GM23248 (cell line): ENCODE results near the gene CNGA1. TPM values are rescaled to one million over a fixed set of nuclear protein-coding genes. Genes with fewer than 3 reads are reported as not detected.

ENCODE experiments used
- DNase-seq: peaks from one replicate; pipeline ENCODE4 v3.0.0-alpha.2; 2015
- H2AFZ ChIP-seq: fragments of 200-600 bp; sonication (generic); 2 replicates; pipeline ENCODE4 v1.6.1; 2016; ENCODE audit warnings: antibody characterized with exemption
- H3F3A ChIP-seq: fragments of 200-600 bp; sonication (generic); 2 replicates; pipeline ENCODE4 v1.6.1; 2016; ENCODE audit warnings: mild to moderate bottlenecking, antibody characterized with exemption, mixed run types; ENCODE audit not compliant: insufficient read depth
- H3K27ac ChIP-seq: fragments of 200-600 bp; sonication (generic); 2 replicates; pipeline ENCODE4 v1.5.1; 2016; ENCODE audit warnings: mild to moderate bottlenecking
- H3K27me3 ChIP-seq: fragments of 200-600 bp; sonication (generic); replicated peaks from 2 replicates; pipeline ENCODE4 v1.6.1; 2016; ENCODE audit warnings: mild to moderate bottlenecking; ENCODE audit not compliant: insufficient read depth
- H3K36me3 ChIP-seq: fragments of 200-600 bp; sonication (generic); 2 replicates; pipeline ENCODE4 v1.6.1; 2016; ENCODE audit warnings: low read depth, mild to moderate bottlenecking
- H3K4me1 ChIP-seq: fragments of 200-600 bp; sonication (generic); 2 replicates; pipeline ENCODE4 v1.6.1; 2016; ENCODE audit warnings: mild to moderate bottlenecking; ENCODE audit not compliant: insufficient read depth
- H3K4me2 ChIP-seq: fragments of 200-600 bp; sonication (generic); one replicate; pipeline ENCODE4 v1.6.1; 2016; ENCODE audit warnings: mild to moderate bottlenecking; ENCODE audit not compliant: unreplicated experiment
- H3K4me3 ChIP-seq: fragments of 200-600 bp; sonication (generic); 2 replicates; pipeline ENCODE4 v1.5.1; 2016; ENCODE audit warnings: mild to moderate bottlenecking
- H3K79me2 ChIP-seq: fragments of 200-600 bp; sonication (generic); 2 replicates; pipeline ENCODE4 v1.6.1; 2016; ENCODE audit warnings: mild to moderate bottlenecking; ENCODE audit not compliant: insufficient read depth
- H3K9ac ChIP-seq: fragments of 200-600 bp; sonication (generic); 2 replicates; pipeline ENCODE4 v1.6.1; 2016; ENCODE audit warnings: mild to moderate bottlenecking
- H3K9me2 ChIP-seq: fragments of 200-600 bp; sonication (generic); 2 replicates; pipeline ENCODE4 v1.6.1; 2016; ENCODE audit warnings: mixed run types, mild to moderate bottlenecking, moderate library complexity; ENCODE audit not compliant: insufficient read depth
- H3K9me3 ChIP-seq: fragments of 200-600 bp; sonication (generic); one replicate; pipeline ENCODE4 v1.6.1; 2017; ENCODE audit warnings: low read depth
- H4K20me1 ChIP-seq: fragments of 200-600 bp; sonication (generic); 2 replicates; pipeline ENCODE4 v1.6.0; 2016; ENCODE audit not compliant: insufficient read depth
- EZH2 ChIP-seq: fragments of 200-600 bp; sonication (generic); IDR thresholded peaks from 2 replicates; pipeline ENCODE4 v1.6.1; 2018; ENCODE audit warnings: antibody characterized with exemption, mild to moderate bottlenecking; ENCODE audit not compliant: insufficient read depth, poor library complexity, severe bottlenecking
- EZH2phosphoT487 ChIP-seq: fragments of 200-600 bp; sonication (generic); IDR thresholded peaks from 2 replicates; pipeline ENCODE4 v1.6.1; 2018; ENCODE audit warnings: antibody characterized with exemption, moderate library complexity, mild to moderate bottlenecking, low read depth; ENCODE audit not compliant: insufficient read depth
- WGBS, 2 experiments: methylation state at CpG; one replicate each; pipeline ENCODE4 v1.1.6; 2015 to 2017; ENCODE audit warnings: low lambda C conversion rate in 2 of 2, low coverage in 1 of 2; ENCODE audit errors: missing lambda C conversion rate in 2 of 2; 5-methylcytosine and 5-hydroxymethylcytosine counted together
- in situ Hi-C: fragments of 300-500 bp; cut with MboI; formaldehyde crosslinking; loops from 2 replicates; pipeline ENCODE4 v1.15.0; 2020
- polyA plus RNA-seq: library from polyadenylated mRNA; unstranded; fragments of >200 nt; fragmentation: Nextera tagmentation; extraction: Ambion mirVana; gene quantifications from 2 replicates; pipeline ENCODE4 v1.2.1, GENCODE V29; 2016
- total RNA-seq: library from RNA; depleted of rRNA; stranded (reverse); fragments of >200 nt; shearing (Covaris generic); gene quantifications from 2 replicates; pipeline ENCODE4 v1.2.3, GENCODE V29; 2014

CNGA1 gene
- total and polyA plus RNA-seq, 2 experiments from 2014 or later = not detected

DNA sequence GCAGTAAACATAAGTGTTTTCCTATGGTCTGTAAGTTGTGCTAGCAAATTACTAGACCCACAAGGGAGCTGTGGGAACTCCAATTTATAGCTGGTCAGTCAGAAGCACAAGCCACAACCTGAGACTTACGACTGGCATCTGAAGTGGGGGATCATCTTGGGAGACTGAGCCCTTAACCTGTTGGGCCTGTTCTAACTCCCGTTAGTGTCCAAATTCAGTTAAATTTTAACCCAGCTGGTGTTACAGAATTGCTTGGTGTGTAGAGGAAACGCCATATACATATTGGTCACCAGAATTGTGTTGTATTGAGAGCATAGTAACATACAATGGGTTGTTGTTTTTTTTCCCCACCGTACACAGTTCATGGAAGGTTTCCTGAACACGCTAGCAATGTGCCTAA lies 77.0 kb downstream of the CNGA1 start:
- in situ Hi-C loops = loop anchor here (10.0 kb wide), 1 partner anchor 275 kb away; no protein-coding TSS in a partner anchor
- 70 to 73% methylated on average over 5 of the region's 5 CpGs for WGBS, 2 experiments

DNA sequence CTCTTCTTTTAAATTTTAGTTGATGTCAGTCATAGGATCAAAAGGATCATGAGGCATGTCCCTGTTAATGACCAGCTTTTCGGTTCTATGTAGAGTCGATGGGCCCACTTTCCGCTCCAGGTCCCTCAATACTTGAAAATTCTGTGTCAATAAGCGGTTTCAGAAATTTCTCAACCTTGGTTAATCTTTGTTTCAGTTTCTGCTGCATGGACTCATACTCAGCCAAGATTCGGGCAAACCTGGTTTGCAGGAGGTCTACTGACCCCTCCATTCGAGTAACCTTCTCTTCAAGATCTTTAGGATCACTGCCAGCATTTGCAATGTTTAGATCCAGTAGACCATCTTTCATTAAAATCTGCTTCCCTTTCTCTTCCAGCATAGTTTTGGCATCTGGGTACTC lies 80.1 kb downstream of the CNGA1 start:
- Histone ChIP-seq H4K20me1 (no peaks in the 10 kb centered on the region), H3F3A (peaks cover 2% of the 10 kb centered on the region; the same call in 1 of the 2 replicates), H3K4me1 (peaks cover 2% of the 10 kb centered on the region), H3K9ac (no peak overlapping the region), H3K36me3 (no peaks in the 10 kb centered on the region), H3K4me3 (no peak overlapping the region), H3K9me3 (no peaks in the 10 kb centered on the region), H3K79me2 (no peaks in the 10 kb centered on the region), H3K27ac (no peak overlapping the region), H3K27me3 (0 out of 2 replicates have a peak, but pooled peaks cover 8% of the 10 kb centered on the region), H3K4me2 (no peak overlapping the region), H3K9me2 (no peaks in the 10 kb centered on the region), H2AFZ (no peak overlapping the region)
- no peak for TF ChIP-seq EZH2phosphoT487
- no peak for TF ChIP-seq EZH2
- no peak for DNase-seq
- WGBS, 2 experiments = 75 to 80% methylated on average over 6 of the region's 6 CpGs
- in situ Hi-C loops = loop anchor here (10.0 kb wide), 1 partner anchor 272 kb away; no protein-coding TSS in a partner anchor

More for the DNA sequence above, 77.0 kb downstream of the CNGA1 start:
- H3K27ac ChIP-seq = no peak overlapping the region
- no peak overlapping the region for H3K4me3 ChIP-seq
- no peak for DNase-seq
- 0 out of 2 replicates have a peak, but pooled peaks cover 8% of the 10 kb centered on the region for H3K27me3 ChIP-seq
- H3K4me2 ChIP-seq = no peak overlapping the region
- H3K9me2 ChIP-seq = no peaks in the 10 kb centered on the region
- H3K9ac ChIP-seq = no peak overlapping the region
- H4K20me1 ChIP-seq = no peaks in the 10 kb centered on the region
- no peaks in the 10 kb centered on the region for H3K9me3 ChIP-seq
- no peak overlapping the region for H2AFZ ChIP-seq
- H3K79me2 ChIP-seq = no peaks in the 10 kb centered on the region
- no peaks in the 10 kb centered on the region for H3F3A ChIP-seq
- H3K4me1 ChIP-seq = no peaks in the 10 kb centered on the region
- TF ChIP-seq EZH2phosphoT487 = no peak
- TF ChIP-seq EZH2 = no peak
- no peaks in the 10 kb centered on the region for H3K36me3 ChIP-seq

DNA sequence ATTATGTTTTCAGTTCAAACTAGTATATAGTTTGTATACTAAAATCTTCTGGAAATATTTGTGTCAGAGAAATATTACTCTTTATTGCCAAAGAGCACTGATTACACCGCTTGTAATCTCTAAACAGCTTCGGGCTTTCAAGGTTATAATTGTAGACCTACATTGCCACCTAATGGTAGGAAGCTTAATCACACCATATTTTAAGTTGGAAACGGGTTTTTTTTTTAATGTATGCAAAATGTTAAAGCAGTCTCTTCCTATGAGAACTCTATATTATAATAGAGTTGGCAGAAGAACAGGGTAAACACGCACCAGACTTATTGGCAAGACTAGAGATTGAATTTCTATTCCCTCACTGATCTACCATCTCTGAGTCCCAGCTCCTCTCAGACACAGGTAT lies 82.6 kb downstream of the CNGA1 start:
- 6 to 7% methylated on average over 4 of the region's 4 CpGs for WGBS, 2 experiments
- Histone ChIP-seq H3K4me1 (peaks cover 9% of the 10 kb centered on the region), H3K9ac (no peak overlapping the region), H2AFZ (no peak overlapping the region), H3K4me2 (no peak overlapping the region), H3K36me3 (no peaks in the 10 kb centered on the region), H3K4me3 (no peak overlapping the region), H3K27me3 (0 out of 2 replicates have a peak, but pooled peaks cover 3% of the 10 kb centered on the region), H4K20me1 (no peaks in the 10 kb centered on the region), H3K79me2 (no peaks in the 10 kb centered on the region), H3F3A (peaks cover 11% of the 10 kb centered on the region), H3K9me2 (no peaks in the 10 kb centered on the region), H3K9me3 (no peaks in the 10 kb centered on the region), H3K27ac (no peak overlapping the region)
- TF ChIP-seq EZH2phosphoT487 (no peak), EZH2 (no peak)
- DNase-seq = peak; percentile 69
- in situ Hi-C loops = loop anchor here (10.0 kb wide), 1 partner anchor 269 kb away; no protein-coding TSS in a partner anchor

DNA sequence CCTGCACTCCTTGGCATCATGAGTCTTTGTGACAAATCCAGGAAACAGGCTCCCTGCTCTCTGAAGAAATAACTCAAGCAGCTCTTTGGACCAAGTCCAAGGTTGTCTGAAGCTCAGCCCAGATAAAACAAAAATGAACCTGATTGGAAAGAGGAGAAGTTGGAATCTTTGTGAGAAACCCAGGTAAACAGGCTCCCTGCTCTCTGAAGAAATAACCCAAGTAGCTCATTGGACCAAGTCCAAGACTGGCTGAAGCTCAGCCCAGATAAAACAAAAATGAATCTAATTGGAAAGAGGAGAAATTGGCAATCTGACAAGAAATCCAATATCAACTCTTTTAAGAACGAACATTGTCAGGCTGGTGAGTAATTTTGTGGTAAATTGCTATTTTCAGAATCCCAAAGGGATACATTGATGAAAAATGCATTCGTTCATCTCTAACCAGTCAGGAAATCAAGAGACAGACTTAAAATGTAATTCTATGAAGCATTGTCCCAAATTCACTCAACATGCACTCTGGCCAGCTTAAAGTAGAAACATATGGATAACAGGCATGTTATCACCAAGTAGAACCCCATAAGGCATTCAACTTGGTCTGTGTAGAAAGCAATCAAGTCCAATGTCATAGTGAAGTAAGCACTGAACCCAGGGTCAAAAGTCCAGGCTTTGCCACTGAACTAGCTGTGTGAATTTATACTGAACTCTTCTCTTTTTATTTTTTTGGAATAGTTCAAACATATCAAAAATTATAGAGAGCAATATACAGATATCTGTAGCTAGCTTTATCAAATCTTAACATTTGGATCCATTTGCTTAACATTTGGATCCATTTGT lies 85.3 kb downstream of the CNGA1 start:
- Histone ChIP-seq H3K4me3 (no peak overlapping the region), H3K36me3 (no peaks in the 10 kb centered on the region), H3K4me2 (no peak overlapping the region), H3K27ac (no peak overlapping the region), H3K9me3 (no peaks in the 10 kb centered on the region), H2AFZ (no peak overlapping the region), H3F3A (peaks cover 11% of the 10 kb centered on the region), H3K79me2 (no peaks in the 10 kb centered on the region), H3K4me1 (peaks cover 9% of the 10 kb centered on the region), H3K9ac (no peak overlapping the region), H3K9me2 (no peaks in the 10 kb centered on the region), H4K20me1 (no peaks in the 10 kb centered on the region), H3K27me3 (no peaks in the 10 kb centered on the region)
- TF ChIP-seq EZH2 (no peak), EZH2phosphoT487 (no peak)
- in situ Hi-C loops = loop anchor here (10.0 kb wide), 1 partner anchor 266 kb away; no protein-coding TSS in a partner anchor
- 0 to 3% methylated on average over 2 of the region's 2 CpGs for WGBS, 2 experiments
- DNase-seq = peak; percentile 55
